ENCODE measurements around the gene TMEFF2.
"Not testable (repeated sequence)": the region's sequence is repeated elsewhere in the genome, so short reads cannot be mapped to it uniquely, and the experiment has no call there.

TMEFF2 gene

DNA sequence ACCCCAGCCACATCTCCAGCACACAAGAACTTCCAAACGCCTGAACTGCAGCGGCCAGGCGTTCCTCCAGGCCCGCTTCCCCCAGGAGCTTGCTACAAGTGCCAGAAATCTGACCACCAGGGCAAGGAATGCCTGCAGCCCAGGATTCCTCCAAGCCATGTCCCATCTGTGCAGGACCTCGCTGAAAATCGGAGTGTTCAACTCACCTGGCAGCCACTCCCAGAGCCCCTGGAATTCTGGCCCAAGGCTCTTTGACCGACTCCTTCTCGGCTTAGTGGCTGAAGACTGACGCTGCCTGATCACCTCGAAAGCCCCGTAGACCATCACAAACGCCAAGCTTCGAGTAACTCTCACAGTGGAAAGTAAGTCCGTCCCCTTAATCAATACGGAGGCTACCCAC, 62.1 kb downstream of the TMEFF2 start:
- H3K27me3 ChIP-seq (ENCODE audit: control insufficient read depth in 3 of 3, insufficient read depth in 3 of 3, low read depth in 1 of 3, low read length in 3 of 3); H2AK5ac ChIP-seq (ENCODE audit: low read depth, low read length); H3K79me1 ChIP-seq (ENCODE audit: low read depth, low read length); H3K36me3 ChIP-seq (replicated peaks in 1 of 2; ENCODE audit: control insufficient read depth in 2 of 2, insufficient read depth in 2 of 2, low read length in 2 of 2); H4K91ac ChIP-seq (ENCODE audit: low read depth, low read length, poor library complexity); H2BK15ac ChIP-seq (ENCODE audit: low read length); H3K4me1 ChIP-seq (ENCODE audit: control insufficient read depth in 2 of 2, insufficient read depth in 1 of 2, low read depth in 1 of 2, low read length in 2 of 2); H2AFZ ChIP-seq (ENCODE audit: low read length); H3K9me3 ChIP-seq (replicated peaks in 1 of 2; ENCODE audit: control insufficient read depth in 2 of 2, insufficient read depth in 1 of 2, low read depth in 1 of 2, low read length in 2 of 2); H3K4me2 ChIP-seq (ENCODE audit: insufficient read depth, low read length, poor library complexity, severe bottlenecking); H3K4ac ChIP-seq (ENCODE audit: low read length); H3K14ac ChIP-seq (ENCODE audit: low read length); H3K4me3 ChIP-seq (ENCODE audit: low read length in 2 of 2); H4K8ac ChIP-seq (ENCODE audit: low read depth, low read length); H2BK12ac ChIP-seq (ENCODE audit: low read length); H3K27ac ChIP-seq (replicated peaks; ENCODE audit: low read length); DNase-seq (ENCODE audit: low spot score); H3K9ac ChIP-seq (ENCODE audit: low read depth, low read length, poor library complexity); H2BK120ac ChIP-seq (ENCODE audit: low read depth, low read length); H2BK5ac ChIP-seq (ENCODE audit: low read length); H3K23ac ChIP-seq (ENCODE audit: low read depth, low read length, poor library complexity): not testable (repeated sequence)
- WGBS, 2 donors (ENCODE audit: extremely low coverage in 2 of 2, insufficient read length in 2 of 2, insufficient replicate concordance in 1 of 2) = no CpG with 5 or more reads among the region's 15 CpGs
- H3K18ac ChIP-seq (ENCODE audit: low read length) = peak overlapping the region; percentile 48

GRCh38 chr2:192130312-192130711, 64.4 kb downstream of the TMEFF2 start:
- not testable (repeated sequence) for H4K8ac ChIP-seq (ENCODE audit: low read depth, low read length); H3K79me1 ChIP-seq (ENCODE audit: low read depth, low read length); H2AFZ ChIP-seq (ENCODE audit: low read length); H3K9me3 ChIP-seq (replicated peaks in 1 of 2; ENCODE audit: control insufficient read depth in 2 of 2, insufficient read depth in 1 of 2, low read depth in 1 of 2, low read length in 2 of 2); H3K4me2 ChIP-seq (ENCODE audit: insufficient read depth, low read length, poor library complexity, severe bottlenecking); H2BK15ac ChIP-seq (ENCODE audit: low read length); H3K4me1 ChIP-seq (ENCODE audit: control insufficient read depth in 2 of 2, insufficient read depth in 1 of 2, low read depth in 1 of 2, low read length in 2 of 2); H4K91ac ChIP-seq (ENCODE audit: low read depth, low read length, poor library complexity); H2AK5ac ChIP-seq (ENCODE audit: low read depth, low read length); H3K4ac ChIP-seq (ENCODE audit: low read length); H3K23ac ChIP-seq (ENCODE audit: low read depth, low read length, poor library complexity); H3K27me3 ChIP-seq (ENCODE audit: control insufficient read depth in 3 of 3, insufficient read depth in 3 of 3, low read depth in 1 of 3, low read length in 3 of 3); H2BK5ac ChIP-seq (ENCODE audit: low read length); H3K27ac ChIP-seq (replicated peaks; ENCODE audit: low read length); H3K14ac ChIP-seq (ENCODE audit: low read length); H3K36me3 ChIP-seq (replicated peaks in 1 of 2; ENCODE audit: control insufficient read depth in 2 of 2, insufficient read depth in 2 of 2, low read length in 2 of 2); H2BK120ac ChIP-seq (ENCODE audit: low read depth, low read length); H3K18ac ChIP-seq (ENCODE audit: low read length); DNase-seq (ENCODE audit: low spot score); H3K9ac ChIP-seq (ENCODE audit: low read depth, low read length, poor library complexity); H2BK12ac ChIP-seq (ENCODE audit: low read length); H3K4me3 ChIP-seq (ENCODE audit: low read length in 2 of 2)
- WGBS, 2 donors (ENCODE audit: extremely low coverage in 2 of 2, insufficient read length in 2 of 2, insufficient replicate concordance in 1 of 2) = no CpG with 5 or more reads among the region's 5 CpGs

GRCh38 chr2:192128655-192129054, 66.1 kb downstream of the TMEFF2 start:
- Histone ChIP-seq H3K79me1 (ENCODE audit: low read depth, low read length) (no peaks in the 10 kb centered on the region), H4K8ac (ENCODE audit: low read depth, low read length) (no peak overlapping the region), H3K4ac (ENCODE audit: low read length) (no peak overlapping the region), H2BK120ac (ENCODE audit: low read depth, low read length) (no peak overlapping the region), H4K91ac (ENCODE audit: low read depth, low read length, poor library complexity) (no peak overlapping the region), H2BK12ac (ENCODE audit: low read length) (no peak overlapping the region), H3K9me3 (replicated peaks in 1 of 2; ENCODE audit: control insufficient read depth in 2 of 2, insufficient read depth in 1 of 2, low read depth in 1 of 2, low read length in 2 of 2) (peaks cover 0 to 2% of the 10 kb centered on the region in 2 donors), H2BK5ac (ENCODE audit: low read length) (no peak overlapping the region), H3K36me3 (replicated peaks in 1 of 2; ENCODE audit: control insufficient read depth in 2 of 2, insufficient read depth in 2 of 2, low read length in 2 of 2) (no peaks in the 10 kb centered on the region), H3K27ac (replicated peaks; ENCODE audit: low read length) (no peak overlapping the region), H3K4me2 (ENCODE audit: insufficient read depth, low read length, poor library complexity, severe bottlenecking) (no peak overlapping the region), H2AK5ac (ENCODE audit: low read depth, low read length) (no peak overlapping the region), H3K9ac (ENCODE audit: low read depth, low read length, poor library complexity) (no peak overlapping the region), H3K4me3 (ENCODE audit: low read length in 2 of 2) (no peak overlapping the region), H3K14ac (ENCODE audit: low read length) (no peak overlapping the region), H3K4me1 (ENCODE audit: control insufficient read depth in 2 of 2, insufficient read depth in 1 of 2, low read depth in 1 of 2, low read length in 2 of 2) (peaks cover 0 to 2% of the 10 kb centered on the region in 2 donors), H2AFZ (ENCODE audit: low read length) (peak overlapping the region; percentile 46), H3K18ac (ENCODE audit: low read length) (no peak overlapping the region), H3K23ac (ENCODE audit: low read depth, low read length, poor library complexity) (no peak overlapping the region), H3K27me3 (ENCODE audit: control insufficient read depth in 3 of 3, insufficient read depth in 3 of 3, low read depth in 1 of 3, low read length in 3 of 3) (no peaks in the 10 kb centered on the region), H2BK15ac (ENCODE audit: low read length) (no peak overlapping the region)
- WGBS, 2 donors (ENCODE audit: extremely low coverage in 2 of 2, insufficient read length in 2 of 2, insufficient replicate concordance in 1 of 2) = no CpG with 5 or more reads among the region's 4 CpGs
- no peak for DNase-seq (ENCODE audit: low spot score)

- no CpG with 5 or more reads among the region's 2 CpGs for WGBS, 2 donors (ENCODE audit: extremely low coverage in 2 of 2, insufficient read length in 2 of 2, insufficient replicate concordance in 1 of 2)
- no peak overlapping the region for H3K18ac ChIP-seq (ENCODE audit: low read length)
- no peak for DNase-seq (ENCODE audit: low spot score)
These were observed 67.3 kb downstream of the TMEFF2 start for GRCh38 chr2:192127434-192127833.

More at GRCh38 chr2:192127434-192127833, 67.3 kb downstream of the TMEFF2 start:
- no peak overlapping the region for H3K27ac ChIP-seq (replicated peaks; ENCODE audit: low read length)
- no peak overlapping the region for H3K14ac ChIP-seq (ENCODE audit: low read length)
- no peak overlapping the region for H2BK5ac ChIP-seq (ENCODE audit: low read length)
- no peaks in the 10 kb centered on the region for H3K27me3 ChIP-seq (ENCODE audit: control insufficient read depth in 3 of 3, insufficient read depth in 3 of 3, low read depth in 1 of 3, low read length in 3 of 3)
- no peak overlapping the region for H4K91ac ChIP-seq (ENCODE audit: low read depth, low read length, poor library complexity)
- H3K4me2 ChIP-seq (ENCODE audit: insufficient read depth, low read length, poor library complexity, severe bottlenecking) = no peak overlapping the region
- no peak overlapping the region for H2BK120ac ChIP-seq (ENCODE audit: low read depth, low read length)
- H3K23ac ChIP-seq (ENCODE audit: low read depth, low read length, poor library complexity) = no peak overlapping the region
- H3K79me1 ChIP-seq (ENCODE audit: low read depth, low read length) = no peaks in the 10 kb centered on the region
- peaks cover 0 to 2% of the 10 kb centered on the region in 2 donors for H3K9me3 ChIP-seq (replicated peaks in 1 of 2; ENCODE audit: control insufficient read depth in 2 of 2, insufficient read depth in 1 of 2, low read depth in 1 of 2, low read length in 2 of 2)
- no peak overlapping the region for H2BK12ac ChIP-seq (ENCODE audit: low read length)
- no peak overlapping the region for H3K9ac ChIP-seq (ENCODE audit: low read depth, low read length, poor library complexity)
- no peaks in the 10 kb centered on the region for H3K36me3 ChIP-seq (replicated peaks in 1 of 2; ENCODE audit: control insufficient read depth in 2 of 2, insufficient read depth in 2 of 2, low read length in 2 of 2)
- no peak overlapping the region for H2AFZ ChIP-seq (ENCODE audit: low read length)
- H3K4me3 ChIP-seq (ENCODE audit: low read length in 2 of 2) = no peak overlapping the region
- H2AK5ac ChIP-seq (ENCODE audit: low read depth, low read length) = no peak overlapping the region
- H4K8ac ChIP-seq (ENCODE audit: low read depth, low read length) = no peak overlapping the region
- no peak overlapping the region for H2BK15ac ChIP-seq (ENCODE audit: low read length)
- no peak overlapping the region for H3K4ac ChIP-seq (ENCODE audit: low read length)
- peaks cover 0 to 2% of the 10 kb centered on the region in 2 donors for H3K4me1 ChIP-seq (ENCODE audit: control insufficient read depth in 2 of 2, insufficient read depth in 1 of 2, low read depth in 1 of 2, low read length in 2 of 2)

Measured in neuronal stem cell (in vitro differentiated cells).